GM19455 (cell line): Measurements from ENCODE around the gene ATG14.
"Not testable (repeated sequence)": the region's sequence is repeated elsewhere in the genome, so short reads cannot be mapped to it uniquely, and the experiment has no call there.

ENCODE experiments used
- ATAC-seq: cut with Tn5 transposase; IDR thresholded peaks from one replicate; pipeline ENCODE4 v1.9.1; 2021; ENCODE audit not compliant: unreplicated experiment

Gene ATG14

GRCh38 chr14:55387121-55387520 lies 24.5 kb downstream of the ATG14 start:
- no peak for ATAC-seq

GRCh38 chr14:55386037-55386808 lies 25.4 kb downstream of the ATG14 start:
- ATAC-seq = no peak

- no peak for ATAC-seq
Measured at GRCh38 chr14:55384536-55384935, 27.1 kb downstream of the ATG14 start.

DNA sequence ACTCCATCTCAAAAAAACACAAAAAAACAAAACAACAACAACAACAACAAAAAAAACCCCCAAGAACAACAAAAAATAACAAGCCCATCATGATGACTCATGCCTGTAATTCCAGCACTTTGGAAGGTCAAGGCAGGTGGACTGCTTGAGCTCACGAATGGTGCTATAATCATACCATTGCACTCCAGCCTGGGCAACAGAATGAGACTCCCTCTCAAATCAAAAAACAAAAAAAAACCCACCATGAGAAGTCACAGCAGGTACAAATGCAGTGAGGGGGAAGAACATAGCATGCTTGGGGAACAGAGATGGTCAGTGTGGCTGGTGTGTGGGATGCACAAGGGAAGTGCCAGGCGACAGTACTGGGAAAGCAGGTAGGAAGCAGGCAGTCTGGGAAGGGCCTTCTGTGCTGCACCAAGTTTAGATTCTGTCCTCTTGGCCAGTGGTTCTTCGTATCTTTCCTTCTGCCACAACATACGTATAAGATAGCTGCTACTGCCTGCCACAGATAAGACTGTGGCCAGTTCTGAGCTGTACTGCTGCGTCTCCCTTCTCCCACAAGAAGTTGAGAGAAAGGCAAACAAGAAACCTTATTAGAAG lies 28.0 kb downstream of the ATG14 start:
- no peak for ATAC-seq

DNA sequence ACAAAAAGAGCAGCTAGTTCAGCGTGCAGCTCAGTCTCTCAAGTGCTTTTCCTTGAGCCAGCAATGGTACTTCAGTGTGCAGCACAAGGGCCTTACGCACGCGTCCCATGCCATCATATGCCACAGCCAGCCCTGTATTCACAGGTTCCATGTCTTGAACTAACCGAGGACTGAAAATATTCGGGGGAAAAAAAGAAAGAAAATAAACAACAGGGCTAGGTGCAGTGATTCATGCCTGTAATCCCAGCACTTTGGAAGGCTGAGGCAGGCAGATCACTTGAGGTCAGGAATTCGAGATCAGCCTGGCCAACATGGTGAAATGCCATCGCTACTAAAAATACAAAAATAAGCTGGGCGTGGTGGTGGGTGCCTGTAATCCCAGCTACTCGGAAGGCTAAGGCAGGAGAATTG lies 28.6 kb downstream of the ATG14 start:
- ATAC-seq = not testable (repeated sequence)

DNA sequence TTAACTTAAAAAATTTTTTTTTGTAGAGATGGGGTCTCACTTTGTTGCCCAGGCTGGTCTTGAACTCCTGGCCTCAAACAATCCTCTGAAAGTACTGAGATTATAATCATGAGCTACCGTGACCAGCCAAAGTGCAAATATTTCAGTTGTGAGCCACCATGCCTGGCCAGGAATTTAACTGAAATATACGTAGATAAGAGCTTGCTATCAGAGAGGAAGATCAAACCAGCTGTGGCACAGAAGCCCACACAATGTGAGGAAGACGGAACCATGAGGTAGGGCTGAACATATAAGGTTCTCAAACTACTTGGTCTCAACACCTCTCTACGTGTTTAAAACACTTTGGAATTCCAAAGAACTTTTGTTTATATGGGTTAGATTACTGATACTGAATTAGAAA lies 29.1 kb downstream of the ATG14 start:
- ATAC-seq = no peak

GRCh38 chr14:55381561-55381960 lies 30.1 kb downstream of the ATG14 start:
- no peak for ATAC-seq

DNA sequence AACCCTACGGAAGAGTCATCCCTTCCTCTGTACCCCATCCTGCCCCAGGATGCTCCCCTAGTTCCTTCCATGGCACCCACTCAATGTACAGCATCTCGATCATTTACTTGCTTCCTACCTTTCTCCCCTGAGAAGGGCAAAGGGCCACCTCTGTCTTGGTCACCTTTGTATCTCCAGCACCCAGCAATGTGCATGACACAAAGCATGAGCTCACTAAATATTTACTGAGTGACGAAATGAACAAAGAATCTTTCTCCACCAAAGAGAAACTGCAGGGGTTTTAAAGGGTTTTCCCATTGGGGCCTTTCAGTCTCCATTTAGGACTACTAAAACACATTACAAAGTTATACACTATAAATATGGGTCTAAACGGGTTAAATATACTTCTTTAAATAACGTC lies 30.6 kb downstream of the ATG14 start:
- ATAC-seq = no peak

DNA sequence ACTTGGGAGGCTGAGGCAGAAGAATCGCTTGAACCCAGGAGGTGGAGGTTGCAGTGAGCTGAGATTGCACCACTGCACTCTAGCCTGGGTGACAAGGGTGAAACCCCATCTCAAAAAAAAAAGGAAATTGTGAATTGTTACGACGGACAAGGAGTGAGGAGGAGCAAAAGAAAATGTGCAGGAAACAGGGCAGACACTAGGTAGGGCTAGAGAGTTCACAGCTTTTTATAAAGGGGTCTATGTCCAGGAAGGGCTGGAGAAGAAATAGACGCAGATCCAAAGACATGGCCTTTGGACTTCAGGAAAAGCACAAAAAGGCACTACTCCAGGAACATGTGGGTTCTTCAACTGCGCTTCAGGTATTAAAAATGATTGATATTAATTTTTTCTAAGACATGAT lies 34.4 kb downstream of the ATG14 start:
- ATAC-seq = no peak

- no peak for ATAC-seq
Measured at GRCh38 chr14:55374771-55375170, 36.9 kb downstream of the ATG14 start.

GRCh38 chr14:55373784-55374705 lies 37.6 kb downstream of the ATG14 start:
- ATAC-seq = no peak

DNA sequence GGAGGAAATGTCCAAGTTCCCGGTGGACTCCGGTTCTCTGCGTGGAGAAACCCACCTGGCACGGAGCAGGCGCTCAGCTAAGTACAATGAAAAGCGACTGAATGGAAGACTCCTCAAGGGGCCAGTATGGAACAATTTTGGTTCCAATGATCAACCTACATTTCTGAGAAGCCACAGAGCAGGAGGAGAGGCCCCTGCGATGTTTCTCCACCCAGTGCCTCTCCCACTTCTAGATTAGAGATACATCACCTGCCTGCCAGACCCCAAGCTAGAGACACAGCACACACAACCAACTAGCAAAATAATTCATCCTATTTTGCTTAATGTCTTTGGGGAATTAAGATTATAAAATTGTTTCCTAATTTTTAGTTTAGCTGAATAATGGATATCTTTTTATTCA lies 38.8 kb downstream of the ATG14 start:
- no peak for ATAC-seq

DNA sequence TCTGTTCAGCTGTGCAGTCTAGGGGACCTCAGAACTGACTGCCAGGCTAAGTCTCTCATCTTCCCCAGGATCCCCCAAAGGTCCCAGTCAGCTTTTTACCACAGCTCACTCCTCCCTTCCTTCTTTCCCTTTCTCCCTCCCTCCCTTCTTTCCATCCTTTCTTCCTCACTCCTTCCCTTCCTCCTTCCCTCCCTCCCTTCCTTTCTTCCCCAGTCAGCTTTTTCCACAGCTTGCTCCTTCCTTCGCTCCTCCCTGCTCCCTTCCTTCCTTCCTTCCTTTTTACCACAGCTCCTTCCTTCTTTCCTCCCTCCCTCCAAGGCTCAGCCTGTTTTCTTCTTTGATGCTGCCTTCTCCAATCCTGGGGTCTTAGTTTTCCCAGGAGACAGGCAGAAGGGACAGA lies 39.2 kb downstream of the ATG14 start:
- no peak for ATAC-seq

DNA sequence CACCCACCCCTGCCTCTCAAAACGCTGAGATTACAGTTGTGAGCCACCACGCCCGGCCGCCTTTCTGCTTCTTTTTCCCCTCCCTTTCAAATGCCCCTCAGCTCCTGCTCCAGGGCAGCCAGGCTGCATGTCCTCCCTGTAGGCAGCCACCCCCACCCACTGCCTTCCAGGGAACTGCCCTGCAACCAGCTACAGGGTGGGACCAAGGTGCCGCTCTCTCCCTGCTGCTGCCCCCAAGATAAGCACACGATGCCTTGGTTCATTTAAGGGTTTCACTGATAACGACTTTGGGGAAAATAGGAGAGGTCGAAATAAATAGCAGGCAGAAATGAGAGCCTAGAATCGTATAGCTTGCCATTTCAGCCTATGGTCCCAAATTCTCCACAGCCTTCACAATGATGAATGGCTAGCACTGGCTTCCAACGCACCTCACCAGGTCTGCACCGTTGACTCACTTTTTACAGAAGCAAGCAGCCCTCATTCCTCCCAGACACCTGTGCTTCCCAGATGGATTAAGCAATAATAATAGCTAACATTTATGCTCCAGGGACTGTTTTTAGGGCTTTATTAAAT lies 40.7 kb downstream of the ATG14 start:
- ATAC-seq = no peak

DNA sequence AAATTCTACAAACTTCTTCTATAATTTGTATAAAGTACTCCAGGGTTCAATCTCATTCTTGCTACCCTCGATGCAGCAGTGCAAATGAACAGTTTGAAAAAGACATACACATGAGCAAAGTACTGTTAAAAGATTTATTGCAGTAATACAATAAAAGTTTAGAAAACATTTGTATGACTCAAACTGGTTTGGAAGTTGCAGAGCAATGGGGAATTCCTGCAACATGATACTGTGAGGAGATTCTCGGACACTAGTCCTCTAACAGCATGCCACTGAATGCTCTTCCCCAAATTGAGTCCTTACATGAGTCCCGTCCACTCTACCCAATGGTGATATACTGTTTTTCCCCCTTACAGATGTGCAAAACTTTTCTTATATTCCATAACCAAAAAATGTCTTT lies 45.4 kb downstream of the ATG14 start:
- no peak for ATAC-seq

- ATAC-seq = no peak
Measured at GRCh38 chr14:55361190-55361589, 50.4 kb downstream of the ATG14 start.

DNA sequence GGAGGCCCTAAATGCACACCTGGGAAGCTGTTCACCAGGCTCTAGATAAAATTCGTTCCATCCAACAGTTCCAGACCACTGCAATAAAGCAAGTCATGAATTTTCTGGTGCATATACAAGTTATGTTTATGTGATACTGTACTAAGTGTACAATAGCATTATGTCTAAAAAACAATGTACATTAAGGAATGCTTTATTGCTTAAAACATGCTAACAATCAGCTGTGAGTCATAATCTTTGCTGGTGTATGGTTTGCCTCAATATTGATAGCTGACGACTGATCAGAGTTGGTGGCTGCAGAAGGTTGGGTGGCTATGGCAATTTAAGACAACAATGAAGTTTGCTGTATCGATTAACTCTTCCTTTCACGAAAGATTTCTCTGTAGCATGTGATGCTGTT lies 52.3 kb downstream of the ATG14 start:
- no peak for ATAC-seq

GRCh38 chr14:55356913-55357312 lies 54.7 kb downstream of the ATG14 start:
- ATAC-seq = no peak

DNA sequence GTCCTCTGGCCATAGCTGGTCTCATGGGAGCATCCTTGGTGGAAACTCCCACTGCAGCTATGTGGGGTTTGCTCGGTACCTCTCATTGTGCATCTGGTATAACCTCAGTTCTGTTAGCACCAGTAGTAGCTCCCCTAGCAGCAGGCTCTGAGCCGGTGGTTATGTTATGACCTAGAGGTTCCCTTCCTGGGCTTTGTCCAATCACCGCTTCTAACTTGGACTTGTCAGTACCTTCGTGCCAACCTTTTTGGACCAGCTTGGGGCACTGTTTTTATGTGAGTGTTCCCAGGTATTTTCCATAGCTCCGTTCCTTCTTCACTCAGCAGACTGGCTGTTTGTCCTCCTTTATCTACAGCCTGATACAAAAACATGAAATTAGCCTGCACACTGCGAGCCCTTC lies 55.7 kb downstream of the ATG14 start:
- ATAC-seq = no peak

GRCh38 chr14:55354500-55354899 lies 57.1 kb downstream of the ATG14 start:
- ATAC-seq = no peak

GRCh38 chr14:55353686-55354467 lies 57.8 kb downstream of the ATG14 start:
- ATAC-seq = no peak
